PC-3 (cell line): ENCODE results near the gene AFF3. TPM values are rescaled to one million over a fixed set of nuclear protein-coding genes. Genes with fewer than 3 reads are reported as not detected.
"Not testable (repeated sequence)": the region's sequence is repeated elsewhere in the genome, so short reads cannot be mapped to it uniquely, and the experiment has no call there.

Experiments
- ATAC-seq: fragments of 200-7000 bp; cut with Tn5 transposase; 2 replicates; pipeline ENCODE4 v1.9.1; 2020; ENCODE audit warnings: mild to moderate bottlenecking, moderate library complexity
- BruUV-seq: library from RNA; stranded (reverse); fragments of 400-500 nt; replicated peaks from 2 replicates; lab custom pipeline; 2021; lab: Mats Ljungman, UMichigan
- CTCF ChIA-PET: fragments of 300-600 bp; sonication (Branson Sonifier 250); formaldehyde crosslinking; loops from one replicate; lab custom pipeline; 2022; ENCODE audit warnings: antibody characterized with exemption; lab: Charles Lee
- POLR2A ChIA-PET: fragments of 300-600 bp; sonication (Branson Sonifier 250); formaldehyde crosslinking; loops from one replicate; lab custom pipeline; 2022; ENCODE audit warnings: antibody characterized with exemption; ENCODE audit not compliant: unreplicated experiment; lab: Charles Lee
- DNase-seq: peaks from one replicate; pipeline ENCODE4 v3.0.0-alpha.2; 2015
- H2AFZ ChIP-seq: fragments of 300-600 bp; sonication (generic); 2 replicates; pipeline ENCODE4 v1.6.0; 2016; ENCODE audit warnings: antibody characterized with exemption, low read length
- H3F3A ChIP-seq: fragments of 300-600 bp; sonication (generic); one replicate; pipeline ENCODE4 v1.6.0; 2017; ENCODE audit warnings: antibody characterized with exemption, low read length, control low read depth, mild to moderate bottlenecking; ENCODE audit not compliant: unreplicated experiment
- H3K27ac ChIP-seq: fragments of 300-600 bp; sonication (generic); 2 replicates; pipeline ENCODE4 v1.5.1; 2016; ENCODE audit warnings: mild to moderate bottlenecking, low read length
- H3K27me3 ChIP-seq: fragments of 300-600 bp; sonication (generic); 2 replicates; pipeline ENCODE4 v1.6.1; 2016; ENCODE audit warnings: low read length, mixed read lengths
- H3K36me3 ChIP-seq: fragments of 300-600 bp; sonication (generic); 2 replicates; pipeline ENCODE4 v1.6.1; 2016; ENCODE audit warnings: low read depth, mixed run types, low read length, mixed read lengths
- H3K4me1 ChIP-seq: fragments of 300-600 bp; sonication (generic); 2 replicates; pipeline ENCODE4 v1.5.1; 2016; ENCODE audit warnings: low read length; ENCODE audit not compliant: insufficient read depth
- H3K4me2 ChIP-seq: fragments of 300-600 bp; sonication (generic); 2 replicates; pipeline ENCODE4 v1.6.0; 2016; ENCODE audit warnings: low read length
- H3K4me3 ChIP-seq: fragments of 300-600 bp; sonication (generic); 2 replicates; pipeline ENCODE4 v1.5.1; 2016; ENCODE audit warnings: mild to moderate bottlenecking, low read length, mixed read lengths
- H3K79me2 ChIP-seq: fragments of 300-600 bp; sonication (generic); 2 replicates; pipeline ENCODE4 v1.6.1; 2017; ENCODE audit warnings: low read length, mixed read lengths
- H3K9ac ChIP-seq: fragments of 300-600 bp; sonication (generic); 2 replicates; pipeline ENCODE4 v1.6.0; 2016; ENCODE audit warnings: mild to moderate bottlenecking, low read length
- H3K9me2 ChIP-seq: fragments of 300-600 bp; sonication (generic); replicated peaks from 2 replicates; pipeline ENCODE4 v1.6.1; 2016; ENCODE audit warnings: mixed run types, low read length, mixed read lengths
- H3K9me3 ChIP-seq: fragments of 300-600 bp; sonication (generic); 2 replicates; pipeline ENCODE4 v1.6.1; 2016; ENCODE audit warnings: low read length, mixed read lengths
- H4K20me1 ChIP-seq: fragments of 300-600 bp; sonication (generic); 2 replicates; pipeline ENCODE4 v1.6.1; 2016; ENCODE audit warnings: low read length, mixed read lengths
- EZH2 ChIP-seq: fragments of 300-600 bp; sonication (generic); IDR thresholded peaks from one replicate; pipeline ENCODE4 v1.6.1; 2017; ENCODE audit warnings: antibody characterized with exemption, mild to moderate bottlenecking, low read length; ENCODE audit not compliant: unreplicated experiment
- EZH2phosphoT487 ChIP-seq: fragments of 300-600 bp; sonication (generic); IDR thresholded peaks from 2 replicates; pipeline ENCODE4 v1.6.1; 2018; ENCODE audit warnings: mild to moderate bottlenecking, antibody characterized with exemption, low read length, borderline replicate concordance
- intact Hi-C: fragments of 100-400 bp; cut with micrococcal nuclease; formaldehyde crosslinking; loops from 2 replicates; pipeline ENCODE4 v1.9.0; 2023
- total RNA-seq: library from RNA; depleted of rRNA; stranded (reverse); fragments of >200 nt; gene quantifications from 2 replicates; pipeline ENCODE4 v1.2.3, GENCODE V29; 2014
- TF ChIP-seq, protein P1 (sequence below): fragments of 300-600 bp; sonication (generic); conservative IDR thresholded peaks from 2 replicates; pipeline ENCODE4 v1.5.1; 2017; ENCODE audit warnings: antibody characterized with exemption, low read depth, mild to moderate bottlenecking, low read length

The AFF3 gene
- total RNA-seq, 1 experiment from 2014 or later: 0.04 TPM

DNA sequence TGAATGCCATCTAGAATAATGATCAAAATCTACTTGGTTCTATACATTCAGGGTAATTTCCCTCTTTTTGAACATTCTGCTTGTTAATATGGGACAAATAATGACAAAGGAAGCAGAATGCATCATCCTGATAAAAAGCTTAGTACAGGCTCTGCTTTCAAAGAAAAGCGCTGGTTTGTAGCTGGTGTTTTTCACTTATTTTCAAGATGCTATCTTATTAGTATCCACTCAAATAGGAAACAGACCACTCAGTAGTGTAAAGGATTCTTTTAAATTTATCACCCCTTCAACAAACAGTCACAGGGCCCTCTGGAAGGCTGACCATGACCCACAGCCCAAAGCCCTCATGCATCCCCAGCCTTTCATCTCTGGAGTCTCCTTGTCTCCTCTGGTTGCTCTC, 18.0 kb upstream of the AFF3 start:
- Histone ChIP-seq H4K20me1 (no peaks in the 10 kb centered on the region), H3K4me3 (no peak overlapping the region), H3K9me2 (no peaks in the 10 kb centered on the region), H3F3A (no peaks in the 10 kb centered on the region), H3K4me2 (no peak overlapping the region), H3K9me3 (no peaks in the 10 kb centered on the region), H3K27me3 (no peaks in the 10 kb centered on the region), H3K27ac (no peak overlapping the region), H3K36me3 (no peaks in the 10 kb centered on the region), H3K79me2 (no peaks in the 10 kb centered on the region), H2AFZ (no peak overlapping the region), H3K9ac (no peak overlapping the region), H3K4me1 (no peaks in the 10 kb centered on the region)
- ATAC-seq (no peak), DNase-seq (no peak)
- TF ChIP-seq, protein P1, sequence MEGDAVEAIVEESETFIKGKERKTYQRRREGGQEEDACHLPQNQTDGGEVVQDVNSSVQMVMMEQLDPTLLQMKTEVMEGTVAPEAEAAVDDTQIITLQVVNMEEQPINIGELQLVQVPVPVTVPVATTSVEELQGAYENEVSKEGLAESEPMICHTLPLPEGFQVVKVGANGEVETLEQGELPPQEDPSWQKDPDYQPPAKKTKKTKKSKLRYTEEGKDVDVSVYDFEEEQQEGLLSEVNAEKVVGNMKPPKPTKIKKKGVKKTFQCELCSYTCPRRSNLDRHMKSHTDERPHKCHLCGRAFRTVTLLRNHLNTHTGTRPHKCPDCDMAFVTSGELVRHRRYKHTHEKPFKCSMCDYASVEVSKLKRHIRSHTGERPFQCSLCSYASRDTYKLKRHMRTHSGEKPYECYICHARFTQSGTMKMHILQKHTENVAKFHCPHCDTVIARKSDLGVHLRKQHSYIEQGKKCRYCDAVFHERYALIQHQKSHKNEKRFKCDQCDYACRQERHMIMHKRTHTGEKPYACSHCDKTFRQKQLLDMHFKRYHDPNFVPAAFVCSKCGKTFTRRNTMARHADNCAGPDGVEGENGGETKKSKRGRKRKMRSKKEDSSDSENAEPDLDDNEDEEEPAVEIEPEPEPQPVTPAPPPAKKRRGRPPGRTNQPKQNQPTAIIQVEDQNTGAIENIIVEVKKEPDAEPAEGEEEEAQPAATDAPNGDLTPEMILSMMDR: no peak
- TF ChIP-seq EZH2 (no peak), EZH2phosphoT487 (no peak)
- BruUV-seq: no TSS peak
- POLR2A ChIA-PET: no interaction called here
- intact Hi-C loops: no loop called here
- CTCF ChIA-PET: no interaction called here

DNA sequence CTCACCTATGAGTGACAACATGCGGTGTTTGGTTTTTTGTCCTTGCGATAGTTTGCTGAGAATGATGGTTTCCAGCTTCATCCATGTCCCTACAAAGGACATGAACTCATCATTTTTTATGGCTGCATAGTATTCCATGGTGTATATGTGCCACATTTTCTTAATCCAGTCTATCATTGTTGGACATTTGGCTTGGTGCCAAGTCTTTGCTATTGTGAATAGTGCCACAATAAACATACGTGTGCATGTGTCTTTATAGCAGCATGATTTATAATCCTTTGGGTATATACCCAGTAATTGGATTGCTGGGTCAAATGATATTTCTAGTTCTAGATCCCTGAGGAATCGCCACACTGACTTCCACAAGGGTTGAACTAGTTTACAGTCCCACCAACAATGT, 9.4 kb upstream of the AFF3 start:
- H3K27ac ChIP-seq, H3F3A ChIP-seq, H3K36me3 ChIP-seq, POLR2A ChIA-PET, H3K9ac ChIP-seq, DNase-seq, H3K27me3 ChIP-seq, H3K9me3 ChIP-seq, intact Hi-C loops, H3K79me2 ChIP-seq, H2AFZ ChIP-seq, H3K4me3 ChIP-seq, BruUV-seq, CTCF ChIA-PET, H4K20me1 ChIP-seq, H3K4me2 ChIP-seq, ATAC-seq, H3K4me1 ChIP-seq, H3K9me2 ChIP-seq: not testable (repeated sequence)

DNA sequence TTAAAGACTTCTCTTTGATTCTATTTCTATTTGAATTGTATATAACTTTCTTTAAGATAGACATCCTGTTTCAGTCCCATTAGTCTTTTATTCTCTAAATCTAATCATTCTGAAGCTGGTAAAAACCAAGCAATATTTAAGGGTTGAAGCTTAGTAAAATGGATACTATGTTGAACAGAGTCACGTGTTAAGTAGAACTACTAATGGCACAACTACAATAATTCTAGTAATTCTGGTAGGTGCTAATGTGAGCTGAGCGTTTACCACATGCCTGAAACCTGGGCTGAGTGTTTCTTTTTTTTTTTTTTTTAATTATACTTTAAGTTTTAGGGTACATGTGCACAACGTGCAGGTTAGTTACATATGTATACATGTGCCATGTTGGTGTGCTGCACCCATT, 8.9 kb upstream of the AFF3 start:
- POLR2A ChIA-PET: no interaction called here
- Histone ChIP-seq H3F3A (no peaks in the 10 kb centered on the region), H3K79me2 (no peaks in the 10 kb centered on the region), H4K20me1 (no peaks in the 10 kb centered on the region), H3K4me2 (no peak overlapping the region), H3K9me2 (no peaks in the 10 kb centered on the region), H3K9me3 (no peaks in the 10 kb centered on the region), H3K9ac (no peak overlapping the region), H3K27me3 (no peaks in the 10 kb centered on the region), H3K4me1 (no peaks in the 10 kb centered on the region), H3K4me3 (no peak overlapping the region), H3K36me3 (no peaks in the 10 kb centered on the region), H2AFZ (no peak overlapping the region), H3K27ac (no peak overlapping the region)
- ATAC-seq (no peak), DNase-seq (no peak)
- intact Hi-C loops: no loop called here
- CTCF ChIA-PET: no interaction called here
- BruUV-seq: no TSS peak
- TF ChIP-seq, protein P1: no peak
- TF ChIP-seq EZH2 (no peak), EZH2phosphoT487 (no peak)
